ENCODE data around the gene THOC7.

The THOC7 gene

DNA sequence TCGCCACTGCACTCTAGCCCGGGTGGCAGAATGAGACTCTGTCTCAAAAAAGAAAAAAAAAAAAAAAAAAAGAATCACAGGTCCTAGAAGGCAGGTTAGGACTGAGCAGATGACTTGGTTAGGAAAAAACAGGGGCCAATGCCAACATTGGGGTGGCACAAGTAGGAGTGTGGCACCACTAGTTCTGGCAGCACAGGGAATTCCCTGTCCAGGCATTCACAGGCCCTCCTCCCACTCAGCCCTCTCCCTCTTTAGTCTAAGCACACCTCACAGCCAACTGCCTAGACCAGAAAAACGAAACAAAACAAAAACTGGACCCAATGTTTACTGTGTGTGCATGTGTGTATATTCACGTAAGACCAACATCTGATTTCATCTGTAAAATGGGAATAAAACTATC lies 10.5 kb downstream of the THOC7 start:
- no peaks in the 10 kb centered on the region for H3K9me3 ChIP-seq (ENCODE audit: insufficient read depth, low read length)
- TF ChIP-seq SUZ12 (IDR thresholded peaks at IDR 0.05; ENCODE audit: extremely low read depth, insufficient read depth, insufficient read length) (no peak), ZNF274 (IDR thresholded peaks at IDR 0.05; ENCODE audit: low read depth, low read length) (no peak), YY1 (IDR thresholded peaks at IDR 0.05; ENCODE audit: insufficient read depth, insufficient read length) (no peak)
- H3K27me3 ChIP-seq (ENCODE audit: insufficient read depth, insufficient read length): no peaks in the 10 kb centered on the region
- H3K36me3 ChIP-seq (ENCODE audit: insufficient read depth, insufficient read length, low read length): peaks cover 17% of the 10 kb centered on the region
- H3K4me3 ChIP-seq (ENCODE audit: insufficient read length, low read depth): no peak overlapping the region
- DNase-seq (ENCODE audit: low read depth, low spot score): no peak
- no peaks in the 10 kb centered on the region for H3K4me1 ChIP-seq (ENCODE audit: insufficient read depth, insufficient read length)
- no peak overlapping the region for H3K9ac ChIP-seq (ENCODE audit: insufficient read length, low read depth)

DNA sequence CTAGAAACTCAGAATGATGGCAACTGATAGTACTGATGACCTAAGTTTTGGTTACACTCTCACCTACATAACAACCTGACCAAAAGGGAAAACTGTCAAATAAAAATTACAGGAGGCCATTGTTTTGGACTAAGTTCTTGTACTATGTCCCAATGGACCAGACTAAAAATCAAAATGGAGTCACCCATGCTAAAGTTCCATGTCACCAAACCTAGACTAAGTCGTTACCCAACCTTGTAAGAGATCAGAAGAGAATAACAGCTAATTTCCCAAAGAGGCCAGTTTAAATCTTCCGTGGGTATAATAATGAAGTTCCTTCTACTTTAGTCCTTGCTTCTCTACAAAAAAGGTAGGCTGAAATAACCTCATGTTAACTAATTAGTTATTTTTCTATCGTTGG lies 12.3 kb downstream of the THOC7 start:
- no peak for DNase-seq (ENCODE audit: low read depth, low spot score)
- Histone ChIP-seq H3K4me3 (ENCODE audit: insufficient read length, low read depth) (no peak overlapping the region), H3K4me1 (ENCODE audit: insufficient read depth, insufficient read length) (no peaks in the 10 kb centered on the region), H3K36me3 (ENCODE audit: insufficient read depth, insufficient read length, low read length) (peaks cover 17% of the 10 kb centered on the region), H3K9ac (ENCODE audit: insufficient read length, low read depth) (no peak overlapping the region), H3K9me3 (ENCODE audit: insufficient read depth, low read length) (no peaks in the 10 kb centered on the region), H3K27me3 (ENCODE audit: insufficient read depth, insufficient read length) (no peaks in the 10 kb centered on the region)
- TF ChIP-seq ZNF274 (IDR thresholded peaks at IDR 0.05; ENCODE audit: low read depth, low read length) (no peak), YY1 (IDR thresholded peaks at IDR 0.05; ENCODE audit: insufficient read depth, insufficient read length) (no peak), SUZ12 (IDR thresholded peaks at IDR 0.05; ENCODE audit: extremely low read depth, insufficient read depth, insufficient read length) (no peak)

DNA sequence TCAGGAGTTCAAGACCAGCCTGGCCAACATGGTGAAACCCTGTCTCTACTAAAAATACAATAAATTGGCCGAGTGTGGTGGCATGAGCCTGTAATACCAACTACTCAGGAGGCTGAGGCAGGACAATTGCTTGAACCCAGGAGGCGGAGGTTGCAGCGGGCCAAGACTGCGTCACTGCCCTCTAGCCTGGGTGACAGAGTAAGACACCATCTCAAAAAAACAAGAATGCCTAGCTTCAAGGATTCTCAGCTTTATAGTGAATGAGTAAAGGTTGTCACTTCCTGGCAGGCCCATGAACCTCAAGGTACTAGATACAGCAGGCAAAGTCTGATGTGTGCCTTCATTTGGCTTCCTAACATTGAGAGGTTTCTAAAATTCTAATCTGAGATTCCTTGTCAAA lies 14.4 kb downstream of the THOC7 start:
- no peak for DNase-seq (ENCODE audit: low read depth, low spot score)
- no peaks in the 10 kb centered on the region for H3K27me3 ChIP-seq (ENCODE audit: insufficient read depth, insufficient read length)
- H3K36me3 ChIP-seq (ENCODE audit: insufficient read depth, insufficient read length, low read length): peaks cover 22% of the 10 kb centered on the region
- no peak overlapping the region for H3K9ac ChIP-seq (ENCODE audit: insufficient read length, low read depth)
- no peak overlapping the region for H3K4me3 ChIP-seq (ENCODE audit: insufficient read length, low read depth)
- no peaks in the 10 kb centered on the region for H3K4me1 ChIP-seq (ENCODE audit: insufficient read depth, insufficient read length)
- TF ChIP-seq YY1 (IDR thresholded peaks at IDR 0.05; ENCODE audit: insufficient read depth, insufficient read length): no peak
- no peak for TF ChIP-seq ZNF274 (IDR thresholded peaks at IDR 0.05; ENCODE audit: low read depth, low read length)
- no peak for TF ChIP-seq SUZ12 (IDR thresholded peaks at IDR 0.05; ENCODE audit: extremely low read depth, insufficient read depth, insufficient read length)
- H3K9me3 ChIP-seq (ENCODE audit: insufficient read depth, low read length): no peaks in the 10 kb centered on the region

DNA sequence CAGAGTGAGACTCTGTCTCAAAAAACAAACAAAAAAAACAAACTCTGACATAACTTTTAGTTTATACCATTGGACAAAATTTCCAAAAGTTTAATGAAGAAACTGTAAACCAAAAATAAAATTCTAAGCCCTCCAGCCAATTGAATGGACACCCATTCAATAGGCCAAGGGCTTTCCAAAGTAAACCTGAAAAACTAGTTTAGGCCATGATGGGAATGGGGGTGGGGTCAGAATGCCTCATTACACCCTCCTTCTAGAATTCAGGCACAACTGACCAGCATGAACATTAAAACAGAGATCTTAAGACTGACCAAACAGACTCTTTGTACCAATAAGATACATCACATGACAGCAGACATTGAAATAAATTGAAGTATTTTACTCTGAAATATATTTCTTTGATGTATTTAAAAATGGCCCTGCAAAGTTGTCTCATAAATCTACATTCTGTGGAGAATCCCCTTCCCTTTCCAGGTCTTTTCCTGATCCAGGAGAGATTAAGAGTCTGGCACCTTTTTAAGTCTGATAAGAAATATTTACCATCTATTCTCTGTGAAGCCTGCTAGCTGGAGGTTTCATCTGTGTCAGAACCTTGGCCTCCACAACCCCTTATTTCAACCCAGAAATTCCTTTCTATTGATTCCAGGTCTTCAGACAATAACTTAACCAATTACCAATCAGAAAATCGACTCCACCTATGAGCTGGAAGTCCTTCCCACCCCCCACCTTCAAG lies 15.7 kb downstream of the THOC7 start:
- no peaks in the 10 kb centered on the region for H3K27me3 ChIP-seq (ENCODE audit: insufficient read depth, insufficient read length)
- TF ChIP-seq SUZ12 (IDR thresholded peaks at IDR 0.05; ENCODE audit: extremely low read depth, insufficient read depth, insufficient read length): no peak
- no peak overlapping the region for H3K4me3 ChIP-seq (ENCODE audit: insufficient read length, low read depth)
- no peaks in the 10 kb centered on the region for H3K9me3 ChIP-seq (ENCODE audit: insufficient read depth, low read length)
- no peak for DNase-seq (ENCODE audit: low read depth, low spot score)
- peaks cover 22% of the 10 kb centered on the region for H3K36me3 ChIP-seq (ENCODE audit: insufficient read depth, insufficient read length, low read length)
- H3K9ac ChIP-seq (ENCODE audit: insufficient read length, low read depth): no peak overlapping the region
- H3K4me1 ChIP-seq (ENCODE audit: insufficient read depth, insufficient read length): no peaks in the 10 kb centered on the region

DNA sequence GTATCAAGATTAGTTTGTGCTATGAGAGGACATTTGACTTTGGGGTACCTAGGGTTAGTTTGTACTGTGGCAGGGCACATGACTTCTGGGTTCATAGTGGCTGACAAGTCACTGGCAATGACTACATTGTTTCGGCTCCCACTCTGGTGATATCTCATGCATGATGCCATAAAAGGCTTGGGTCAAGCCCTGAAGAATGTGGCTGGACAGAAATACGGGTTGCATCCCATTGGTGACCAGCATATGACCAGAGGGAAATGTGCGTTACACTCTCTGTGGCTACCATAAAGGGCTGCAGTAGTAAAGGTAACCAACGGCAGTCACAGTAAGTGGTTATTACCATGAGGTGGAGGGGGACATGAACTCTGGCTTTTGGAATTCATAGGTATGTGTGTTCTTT lies 18.4 kb downstream of the THOC7 start:
- DNase-seq (ENCODE audit: low read depth, low spot score): no peak
- Histone ChIP-seq H3K27me3 (ENCODE audit: insufficient read depth, insufficient read length) (no peaks in the 10 kb centered on the region), H3K36me3 (ENCODE audit: insufficient read depth, insufficient read length, low read length) (peaks cover 8% of the 10 kb centered on the region), H3K9ac (ENCODE audit: insufficient read length, low read depth) (no peak overlapping the region), H3K4me1 (ENCODE audit: insufficient read depth, insufficient read length) (no peaks in the 10 kb centered on the region), H3K9me3 (ENCODE audit: insufficient read depth, low read length) (no peaks in the 10 kb centered on the region), H3K4me3 (ENCODE audit: insufficient read length, low read depth) (no peak overlapping the region)
- TF ChIP-seq YY1 (IDR thresholded peaks at IDR 0.05; ENCODE audit: insufficient read depth, insufficient read length) (no peak), ZNF274 (IDR thresholded peaks at IDR 0.05; ENCODE audit: low read depth, low read length) (no peak), SUZ12 (IDR thresholded peaks at IDR 0.05; ENCODE audit: extremely low read depth, insufficient read depth, insufficient read length) (no peak)

DNA sequence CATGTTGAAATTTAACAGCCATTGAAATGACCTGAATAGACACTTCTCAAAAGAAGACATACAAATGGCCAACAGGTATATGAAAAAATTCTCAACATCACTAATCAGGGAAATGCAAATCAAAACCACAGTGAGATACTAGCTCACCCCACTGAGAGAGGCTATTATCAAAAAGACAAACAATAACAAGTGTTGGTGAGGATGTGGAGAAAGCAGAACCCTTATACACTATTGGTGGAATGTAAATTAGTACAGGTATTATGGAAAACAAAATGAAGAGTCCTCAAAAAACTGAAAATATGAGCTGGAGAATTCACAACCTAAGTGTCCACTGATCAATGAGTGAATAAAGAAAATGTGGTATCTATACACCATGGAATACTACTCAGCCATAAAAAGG lies 21.5 kb downstream of the THOC7 start:
- Histone ChIP-seq H3K9me3 (ENCODE audit: insufficient read depth, low read length) (no peaks in the 10 kb centered on the region), H3K27me3 (ENCODE audit: insufficient read depth, insufficient read length) (no peaks in the 10 kb centered on the region), H3K4me3 (ENCODE audit: insufficient read length, low read depth) (no peak overlapping the region), H3K9ac (ENCODE audit: insufficient read length, low read depth) (no peak overlapping the region), H3K4me1 (ENCODE audit: insufficient read depth, insufficient read length) (no peaks in the 10 kb centered on the region), H3K36me3 (ENCODE audit: insufficient read depth, insufficient read length, low read length) (peaks cover 11% of the 10 kb centered on the region)
- no peak for DNase-seq (ENCODE audit: low read depth, low spot score)
- TF ChIP-seq YY1 (IDR thresholded peaks at IDR 0.05; ENCODE audit: insufficient read depth, insufficient read length) (no peak), ZNF274 (IDR thresholded peaks at IDR 0.05; ENCODE audit: low read depth, low read length) (no peak), SUZ12 (IDR thresholded peaks at IDR 0.05; ENCODE audit: extremely low read depth, insufficient read depth, insufficient read length) (no peak)

DNA sequence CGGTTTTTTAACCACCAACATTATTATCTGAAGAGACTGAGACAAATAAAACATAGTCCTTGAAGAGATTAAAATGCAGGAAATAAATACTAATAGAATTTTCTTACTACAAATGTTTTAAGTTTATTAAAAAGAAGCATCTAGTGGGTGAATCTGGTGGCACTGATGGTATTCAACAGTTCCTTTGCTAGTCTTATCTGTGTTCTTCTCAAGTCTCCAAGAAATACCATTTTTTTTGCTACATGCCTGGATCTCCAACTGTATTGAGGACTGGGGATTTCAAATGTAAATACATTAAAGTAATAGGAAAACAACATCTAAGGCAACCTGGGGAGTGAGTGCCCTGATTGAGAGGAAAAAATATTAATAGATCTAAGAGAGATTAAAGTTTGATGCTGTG lies 21.9 kb downstream of the THOC7 start:
- TF ChIP-seq YY1 (IDR thresholded peaks at IDR 0.05; ENCODE audit: insufficient read depth, insufficient read length) (no peak), ZNF274 (IDR thresholded peaks at IDR 0.05; ENCODE audit: low read depth, low read length) (no peak), SUZ12 (IDR thresholded peaks at IDR 0.05; ENCODE audit: extremely low read depth, insufficient read depth, insufficient read length) (no peak)
- no peak overlapping the region for H3K9ac ChIP-seq (ENCODE audit: insufficient read length, low read depth)
- no peaks in the 10 kb centered on the region for H3K4me1 ChIP-seq (ENCODE audit: insufficient read depth, insufficient read length)
- H3K9me3 ChIP-seq (ENCODE audit: insufficient read depth, low read length): no peaks in the 10 kb centered on the region
- H3K4me3 ChIP-seq (ENCODE audit: insufficient read length, low read depth): no peak overlapping the region
- no peaks in the 10 kb centered on the region for H3K27me3 ChIP-seq (ENCODE audit: insufficient read depth, insufficient read length)
- H3K36me3 ChIP-seq (ENCODE audit: insufficient read depth, insufficient read length, low read length): peaks cover 14% of the 10 kb centered on the region
- no peak for DNase-seq (ENCODE audit: low read depth, low spot score)

All from NT2/D1 (cell line).